ENCODE data around the gene TDP1. TPM values are rescaled to one million over a fixed set of nuclear protein-coding genes. Genes with fewer than 3 reads are reported as not detected.

The TDP1 gene
- total and polyA plus RNA-seq, 4 donors: 3.3 to 10.6 (median 4.2) TPM

DNA sequence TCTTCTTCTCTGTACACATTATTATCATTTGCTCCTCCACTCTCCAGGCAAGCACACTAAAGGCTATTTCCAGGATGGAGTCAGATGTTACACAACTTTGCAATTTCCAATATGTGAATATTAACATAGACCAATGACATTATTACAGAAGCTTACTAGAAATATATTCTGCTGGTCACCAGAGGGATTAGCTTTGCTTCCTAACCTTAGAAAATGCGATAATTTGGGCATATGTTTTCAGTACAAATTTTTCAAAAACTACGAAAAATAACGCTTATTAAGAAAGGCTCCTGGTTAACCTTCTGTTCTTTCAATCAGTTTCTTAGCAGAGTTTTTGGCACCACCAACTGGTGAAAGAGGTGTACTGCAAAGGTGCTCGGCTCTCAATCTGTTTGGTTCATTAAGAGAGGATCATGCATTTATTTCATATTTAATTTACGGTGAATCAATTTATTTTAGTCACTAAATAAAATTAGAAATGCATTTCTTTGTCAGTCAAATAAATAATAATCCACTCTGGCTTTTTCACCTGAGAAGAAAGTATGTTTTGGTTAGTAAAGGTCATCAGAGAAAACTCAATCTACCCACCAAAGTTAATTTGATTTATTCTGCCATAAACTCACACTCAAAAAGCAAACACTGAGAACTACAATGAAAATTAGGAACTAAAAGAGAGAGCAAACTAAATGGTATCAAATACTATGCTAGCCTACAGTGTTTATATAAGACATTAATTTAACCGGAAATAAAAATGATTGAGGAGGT lies 40.4 kb upstream of the TDP1 start:
- Histone ChIP-seq H3K4me3 (ENCODE audit: low read depth in 1 of 3, low read length in 3 of 3) (peak overlapping the region; percentile 8 to 26 (median 13)), H3K9ac (ENCODE audit: low read depth in 1 of 2, low read length in 2 of 2) (no peak overlapping the region), H3K4me1 (ENCODE audit: control insufficient read depth in 4 of 4, insufficient read depth in 4 of 4, low read length in 3 of 4) (peaks cover 0 to 16% (median 12%) of the 10 kb centered on the region in 4 donors), H3K36me3 (ENCODE audit: control insufficient read depth in 4 of 4, insufficient read depth in 3 of 4, low read depth in 1 of 4, low read length in 3 of 4) (no peaks in the 10 kb centered on the region), H3K9me3 (ENCODE audit: control insufficient read depth in 4 of 4, low read length in 3 of 4) (no peaks in the 10 kb centered on the region), H3K27ac (ENCODE audit: low read depth in 1 of 2, low read length in 2 of 2) (peak overlapping the region; percentile 43 to 70), H3K27me3 (ENCODE audit: control insufficient read depth in 4 of 4, insufficient read depth in 4 of 4, low read length in 3 of 4) (no peaks in the 10 kb centered on the region)
- TF ChIP-seq, protein P1, sequence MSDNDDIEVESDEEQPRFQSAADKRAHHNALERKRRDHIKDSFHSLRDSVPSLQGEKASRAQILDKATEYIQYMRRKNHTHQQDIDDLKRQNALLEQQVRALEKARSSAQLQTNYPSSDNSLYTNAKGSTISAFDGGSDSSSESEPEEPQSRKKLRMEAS (IDR thresholded peaks at IDR 0.05): peak; percentile 32
- TF ChIP-seq HNF4A (conservative IDR thresholded peaks at IDR 0.05) (peak; percentile 42 to 47), TAF1 (conservative IDR thresholded peaks at IDR 0.05) (no peak), RAD21 (IDR thresholded peaks at IDR 0.05) (peak; percentile 95 to 97), GABPA (IDR thresholded peaks at IDR 0.05 in 1 of 2, conservative IDR thresholded peaks at IDR 0.05 in 1 of 2) (no peak), RXRA (IDR thresholded peaks at IDR 0.05) (peak; percentile 38 to 52), FOXA2 (IDR thresholded peaks at IDR 0.05) (no peak), EGR1 (IDR thresholded peaks at IDR 0.05; ENCODE audit: low read depth in 2 of 2) (peak in 1 of 2 donors; percentile 2), HNF4G (IDR thresholded peaks at IDR 0.05) (no peak), JUND (IDR thresholded peaks at IDR 0.05) (peak in 1 of 2 donors; percentile 26), YY1 (IDR thresholded peaks at IDR 0.05) (no peak)
- TF ChIP-seq, protein P2, sequence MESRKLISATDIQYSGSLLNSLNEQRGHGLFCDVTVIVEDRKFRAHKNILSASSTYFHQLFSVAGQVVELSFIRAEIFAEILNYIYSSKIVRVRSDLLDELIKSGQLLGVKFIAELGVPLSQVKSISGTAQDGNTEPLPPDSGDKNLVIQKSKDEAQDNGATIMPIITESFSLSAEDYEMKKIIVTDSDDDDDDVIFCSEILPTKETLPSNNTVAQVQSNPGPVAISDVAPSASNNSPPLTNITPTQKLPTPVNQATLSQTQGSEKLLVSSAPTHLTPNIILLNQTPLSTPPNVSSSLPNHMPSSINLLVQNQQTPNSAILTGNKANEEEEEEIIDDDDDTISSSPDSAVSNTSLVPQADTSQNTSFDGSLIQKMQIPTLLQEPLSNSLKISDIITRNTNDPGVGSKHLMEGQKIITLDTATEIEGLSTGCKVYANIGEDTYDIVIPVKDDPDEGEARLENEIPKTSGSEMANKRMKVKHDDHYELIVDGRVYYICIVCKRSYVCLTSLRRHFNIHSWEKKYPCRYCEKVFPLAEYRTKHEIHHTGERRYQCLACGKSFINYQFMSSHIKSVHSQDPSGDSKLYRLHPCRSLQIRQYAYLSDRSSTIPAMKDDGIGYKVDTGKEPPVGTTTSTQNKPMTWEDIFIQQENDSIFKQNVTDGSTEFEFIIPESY (IDR thresholded peaks at IDR 0.05): no peak
- TF ChIP-seq, protein P3, sequence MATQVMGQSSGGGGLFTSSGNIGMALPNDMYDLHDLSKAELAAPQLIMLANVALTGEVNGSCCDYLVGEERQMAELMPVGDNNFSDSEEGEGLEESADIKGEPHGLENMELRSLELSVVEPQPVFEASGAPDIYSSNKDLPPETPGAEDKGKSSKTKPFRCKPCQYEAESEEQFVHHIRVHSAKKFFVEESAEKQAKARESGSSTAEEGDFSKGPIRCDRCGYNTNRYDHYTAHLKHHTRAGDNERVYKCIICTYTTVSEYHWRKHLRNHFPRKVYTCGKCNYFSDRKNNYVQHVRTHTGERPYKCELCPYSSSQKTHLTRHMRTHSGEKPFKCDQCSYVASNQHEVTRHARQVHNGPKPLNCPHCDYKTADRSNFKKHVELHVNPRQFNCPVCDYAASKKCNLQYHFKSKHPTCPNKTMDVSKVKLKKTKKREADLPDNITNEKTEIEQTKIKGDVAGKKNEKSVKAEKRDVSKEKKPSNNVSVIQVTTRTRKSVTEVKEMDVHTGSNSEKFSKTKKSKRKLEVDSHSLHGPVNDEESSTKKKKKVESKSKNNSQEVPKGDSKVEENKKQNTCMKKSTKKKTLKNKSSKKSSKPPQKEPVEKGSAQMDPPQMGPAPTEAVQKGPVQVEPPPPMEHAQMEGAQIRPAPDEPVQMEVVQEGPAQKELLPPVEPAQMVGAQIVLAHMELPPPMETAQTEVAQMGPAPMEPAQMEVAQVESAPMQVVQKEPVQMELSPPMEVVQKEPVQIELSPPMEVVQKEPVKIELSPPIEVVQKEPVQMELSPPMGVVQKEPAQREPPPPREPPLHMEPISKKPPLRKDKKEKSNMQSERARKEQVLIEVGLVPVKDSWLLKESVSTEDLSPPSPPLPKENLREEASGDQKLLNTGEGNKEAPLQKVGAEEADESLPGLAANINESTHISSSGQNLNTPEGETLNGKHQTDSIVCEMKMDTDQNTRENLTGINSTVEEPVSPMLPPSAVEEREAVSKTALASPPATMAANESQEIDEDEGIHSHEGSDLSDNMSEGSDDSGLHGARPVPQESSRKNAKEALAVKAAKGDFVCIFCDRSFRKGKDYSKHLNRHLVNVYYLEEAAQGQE (IDR thresholded peaks at IDR 0.05): no peak
- TF ChIP-seq, protein P4, sequence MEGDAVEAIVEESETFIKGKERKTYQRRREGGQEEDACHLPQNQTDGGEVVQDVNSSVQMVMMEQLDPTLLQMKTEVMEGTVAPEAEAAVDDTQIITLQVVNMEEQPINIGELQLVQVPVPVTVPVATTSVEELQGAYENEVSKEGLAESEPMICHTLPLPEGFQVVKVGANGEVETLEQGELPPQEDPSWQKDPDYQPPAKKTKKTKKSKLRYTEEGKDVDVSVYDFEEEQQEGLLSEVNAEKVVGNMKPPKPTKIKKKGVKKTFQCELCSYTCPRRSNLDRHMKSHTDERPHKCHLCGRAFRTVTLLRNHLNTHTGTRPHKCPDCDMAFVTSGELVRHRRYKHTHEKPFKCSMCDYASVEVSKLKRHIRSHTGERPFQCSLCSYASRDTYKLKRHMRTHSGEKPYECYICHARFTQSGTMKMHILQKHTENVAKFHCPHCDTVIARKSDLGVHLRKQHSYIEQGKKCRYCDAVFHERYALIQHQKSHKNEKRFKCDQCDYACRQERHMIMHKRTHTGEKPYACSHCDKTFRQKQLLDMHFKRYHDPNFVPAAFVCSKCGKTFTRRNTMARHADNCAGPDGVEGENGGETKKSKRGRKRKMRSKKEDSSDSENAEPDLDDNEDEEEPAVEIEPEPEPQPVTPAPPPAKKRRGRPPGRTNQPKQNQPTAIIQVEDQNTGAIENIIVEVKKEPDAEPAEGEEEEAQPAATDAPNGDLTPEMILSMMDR (IDR thresholded peaks at IDR 0.05; ENCODE audit: low read depth, low read length, missing input control): peak; percentile 97
- WGBS: 18% methylated on average over 6 of the region's 6 CpGs
- DNase-seq (ENCODE audit: low spot score): peak; percentile 60

DNA sequence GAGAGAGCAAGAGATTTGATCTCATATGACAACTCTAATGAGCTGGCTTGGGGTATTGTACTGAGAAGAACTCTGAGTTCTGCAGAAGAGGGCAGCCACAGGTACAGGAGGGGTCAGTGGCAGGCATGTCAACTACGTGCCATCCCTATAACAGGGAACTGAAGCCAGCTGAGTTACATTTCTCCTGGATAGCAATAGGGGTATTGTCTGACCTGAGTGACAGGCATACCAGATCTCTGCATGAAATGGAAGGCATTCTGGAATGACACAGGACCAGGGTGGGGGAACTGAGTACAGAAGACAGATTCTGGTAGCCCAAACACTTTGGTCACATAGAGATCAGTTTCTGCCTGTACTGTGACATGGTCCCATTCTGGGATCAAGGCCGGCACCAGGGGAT lies 37.0 kb upstream of the TDP1 start:
- H3K9ac ChIP-seq (ENCODE audit: low read depth in 1 of 2, low read length in 2 of 2): no peak overlapping the region
- H3K4me1 ChIP-seq (ENCODE audit: control insufficient read depth in 4 of 4, insufficient read depth in 4 of 4, low read length in 3 of 4): peaks cover 0 to 6% (median 3%) of the 10 kb centered on the region in 4 donors
- no peak overlapping the region for H3K27ac ChIP-seq (ENCODE audit: low read depth in 1 of 2, low read length in 2 of 2)
- WGBS: 98% methylated on average over 2 of the region's 2 CpGs
- no peaks in the 10 kb centered on the region for H3K36me3 ChIP-seq (ENCODE audit: control insufficient read depth in 4 of 4, insufficient read depth in 3 of 4, low read depth in 1 of 4, low read length in 3 of 4)
- no peak overlapping the region for H3K4me3 ChIP-seq (ENCODE audit: low read depth in 1 of 3, low read length in 3 of 3)
- no peaks in the 10 kb centered on the region for H3K9me3 ChIP-seq (ENCODE audit: control insufficient read depth in 4 of 4, low read length in 3 of 4)
- DNase-seq (ENCODE audit: low spot score): no peak
- no peaks in the 10 kb centered on the region for H3K27me3 ChIP-seq (ENCODE audit: control insufficient read depth in 4 of 4, insufficient read depth in 4 of 4, low read length in 3 of 4)
- TF ChIP-seq, protein P3 (IDR thresholded peaks at IDR 0.05): no peak
- no peak for TF ChIP-seq JUND (IDR thresholded peaks at IDR 0.05)
- TF ChIP-seq EGR1 (IDR thresholded peaks at IDR 0.05; ENCODE audit: low read depth in 2 of 2): no peak
- no peak for TF ChIP-seq HNF4G (IDR thresholded peaks at IDR 0.05)
- TF ChIP-seq FOXA2 (IDR thresholded peaks at IDR 0.05): no peak
- TF ChIP-seq, protein P4 (IDR thresholded peaks at IDR 0.05; ENCODE audit: low read depth, low read length, missing input control): no peak
